T-helper 1 cell treated with Interleukin-12 subunit alpha and Interleukin-12 subunit beta and Interleukin-4 antibody, amounts not matched to agents 30 ng/mL and 1 ng/mL, for 36 hours (primary cell): ENCODE data around the gene CCNL1. TPM values are rescaled to one million over a fixed set of nuclear protein-coding genes. Genes with fewer than 3 reads are reported as not detected.

Experiments
- intact Hi-C: fragments of 100-400 bp; cut with micrococcal nuclease; formaldehyde crosslinking; loops from one replicate; pipeline ENCODE4 v1.15.1; 2024
- total RNA-seq: library from RNA; stranded (reverse); gene quantifications from 2 replicates; pipeline ENCODE4 v1.2.3, GENCODE V29; 2022

Gene CCNL1
- total RNA-seq, 1 donor from 2014 or later: 245 TPM

GRCh38 chr3:157173343-157173742, 13.4 kb upstream of the CCNL1 start:
- intact Hi-C loops: loop anchor here (10.0 kb wide), 1 partner anchor 1631 kb away; the partner anchor contains the start of gene MFSD1

- intact Hi-C loops: loop anchor here (10.0 kb wide), 1 partner anchor 1632 kb away; the partner anchor contains the start of gene MFSD1
Observed at GRCh38 chr3:157172746-157173145, 12.8 kb upstream of the CCNL1 start.

- intact Hi-C loops: loop anchor here (10.0 kb wide), 1 partner anchor 1634 kb away; the partner anchor contains the start of gene MFSD1
Observed at GRCh38 chr3:157170861-157171260, 10.9 kb upstream of the CCNL1 start.

- intact Hi-C loops: no loop called here
Observed at GRCh38 chr3:157167371-157168042, 7.6 kb upstream of the CCNL1 start.

DNA sequence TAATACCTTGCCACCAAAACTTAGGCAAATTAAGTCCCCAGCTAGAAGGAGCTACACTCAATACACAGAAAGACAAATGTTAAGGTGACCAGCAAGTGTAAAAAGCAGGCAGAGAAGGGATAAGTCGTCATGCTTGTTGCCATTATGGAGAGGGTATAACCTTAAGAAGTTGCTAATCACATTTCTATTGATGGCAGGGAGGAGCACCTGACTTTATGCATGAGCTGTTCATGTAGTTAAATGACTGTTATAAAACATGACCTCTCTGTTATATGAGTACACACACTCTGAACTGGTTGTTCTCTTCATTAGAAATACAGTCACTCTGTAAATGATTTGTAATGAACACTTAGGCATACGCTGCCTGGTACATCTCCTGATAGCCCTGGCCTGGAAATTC, 6.6 kb upstream of the CCNL1 start:
- intact Hi-C loops: no loop called here

GRCh38 chr3:157166115-157166514, 6.2 kb upstream of the CCNL1 start:
- intact Hi-C loops: no loop called here

GRCh38 chr3:157163217-157163953, 3.4 kb upstream of the CCNL1 start:
- intact Hi-C loops: loop anchor here (5.0 kb wide), 1 partner anchor 1479 kb away; the partner anchor contains the start of gene GFM1

GRCh38 chr3:157162620-157163019, 2.7 kb upstream of the CCNL1 start:
- intact Hi-C loops: loop anchor here (5.0 kb wide), 1 partner anchor 1480 kb away; the partner anchor contains the start of gene GFM1

DNA sequence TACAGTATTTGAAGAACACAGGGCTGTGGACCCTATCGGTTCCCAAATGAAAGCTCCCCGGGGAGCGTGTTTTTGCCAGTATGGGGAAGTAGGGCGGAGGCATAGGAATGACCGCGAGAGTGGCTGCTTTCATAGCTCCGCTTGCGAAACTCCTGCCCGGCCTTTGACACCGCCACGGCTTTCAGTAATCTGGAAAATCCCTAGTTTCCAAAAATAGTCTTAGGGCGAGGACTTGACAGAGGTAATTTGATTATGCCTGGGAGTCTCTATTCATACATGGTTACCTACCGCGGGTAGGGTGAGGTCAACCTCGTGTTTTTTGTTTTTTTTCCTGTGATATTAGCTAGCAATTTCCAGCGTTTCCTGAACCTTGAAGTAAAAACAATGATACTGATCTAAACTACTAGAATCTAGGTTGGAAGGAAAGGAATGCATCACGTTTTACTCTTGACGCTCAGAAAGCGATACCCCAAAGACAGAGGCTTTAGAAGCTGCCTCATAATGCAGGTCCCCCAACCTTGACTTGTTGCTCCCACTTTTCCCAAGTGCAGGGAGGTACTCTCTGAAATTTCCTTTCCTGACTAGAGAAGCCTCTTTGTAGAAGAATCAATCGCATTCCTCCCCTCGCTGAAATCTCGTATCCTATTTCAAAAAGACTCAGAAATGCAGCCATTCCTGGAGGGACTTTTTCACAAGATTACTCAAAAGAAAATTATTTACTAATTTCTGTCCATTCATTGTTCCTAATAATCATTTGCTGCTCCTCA, 894 bp upstream of the CCNL1 start:
- intact Hi-C loops: loop anchor here (1.0 to 5.0 kb wide), 12 partner anchors 14 to 1481 kb away; partner anchors contain the start of genes GFM1, SLC33A1, SSR3 and TIPARP

- intact Hi-C loops: loop anchor here (1.0 kb wide), 1 partner anchor 8 kb away; no protein-coding TSS in a partner anchor
Observed at GRCh38 chr3:157159037-157159761, 748 bp downstream of the CCNL1 start.

- intact Hi-C loops: no loop called here
Observed at GRCh38 chr3:157157836-157158235, 2.1 kb downstream of the CCNL1 start.

DNA sequence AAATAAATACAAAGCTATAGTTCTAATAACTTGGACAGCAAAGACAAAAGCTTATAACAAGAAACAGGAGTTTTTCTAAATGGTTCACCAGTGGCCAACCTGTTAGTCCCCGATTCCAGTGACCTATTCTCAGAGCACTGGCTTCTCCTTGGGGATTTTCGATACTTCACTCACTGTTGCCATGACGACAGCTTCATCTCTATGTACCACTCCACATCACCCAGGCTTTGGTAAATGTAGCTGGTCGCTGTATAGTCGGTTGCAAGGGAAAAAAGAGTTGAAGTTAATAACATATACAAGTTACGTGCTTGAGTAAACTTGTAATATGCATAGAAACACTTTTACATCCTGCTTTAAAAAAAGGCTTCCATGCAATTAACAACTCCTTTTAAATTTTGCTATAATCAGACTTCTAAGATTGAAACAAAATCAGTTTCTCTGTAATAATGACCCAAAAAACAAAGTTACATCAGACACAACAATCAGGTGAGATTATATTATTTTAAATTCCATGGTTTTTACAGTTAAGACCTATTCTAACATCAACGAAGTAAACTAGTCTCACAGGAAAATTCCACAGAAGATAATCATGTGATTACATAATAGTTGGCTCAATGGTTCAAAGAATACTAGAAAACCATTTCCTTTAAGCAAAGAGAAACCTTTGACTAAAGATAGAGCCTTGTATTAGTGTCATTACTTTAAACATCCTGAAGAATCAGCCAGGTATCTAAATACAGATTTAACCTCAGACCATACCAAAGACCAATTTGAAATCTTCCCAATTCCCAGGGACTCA, 2.9 kb downstream of the CCNL1 start:
- intact Hi-C loops: no loop called here

DNA sequence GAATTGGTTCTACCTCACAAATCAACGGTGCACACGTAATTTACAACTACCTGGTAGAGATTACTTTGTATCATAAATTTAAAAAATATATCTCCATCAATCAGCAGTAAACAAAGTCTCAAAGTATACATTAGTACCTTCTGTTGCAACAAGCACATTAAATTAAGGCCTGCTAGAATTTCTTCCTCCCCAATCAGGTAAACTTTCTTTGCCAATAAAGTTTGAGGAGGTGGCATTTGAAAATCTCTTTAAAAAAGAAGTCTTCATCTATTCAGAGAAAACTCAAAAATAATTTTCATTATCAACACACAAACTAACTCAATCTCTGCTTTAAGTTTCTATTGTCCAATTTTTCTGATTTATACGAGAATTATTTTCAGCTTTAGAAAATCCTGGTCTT, 4.4 kb downstream of the CCNL1 start:
- intact Hi-C loops: no loop called here

- intact Hi-C loops: no loop called here
Observed at GRCh38 chr3:157154563-157155330, 5.2 kb downstream of the CCNL1 start.

DNA sequence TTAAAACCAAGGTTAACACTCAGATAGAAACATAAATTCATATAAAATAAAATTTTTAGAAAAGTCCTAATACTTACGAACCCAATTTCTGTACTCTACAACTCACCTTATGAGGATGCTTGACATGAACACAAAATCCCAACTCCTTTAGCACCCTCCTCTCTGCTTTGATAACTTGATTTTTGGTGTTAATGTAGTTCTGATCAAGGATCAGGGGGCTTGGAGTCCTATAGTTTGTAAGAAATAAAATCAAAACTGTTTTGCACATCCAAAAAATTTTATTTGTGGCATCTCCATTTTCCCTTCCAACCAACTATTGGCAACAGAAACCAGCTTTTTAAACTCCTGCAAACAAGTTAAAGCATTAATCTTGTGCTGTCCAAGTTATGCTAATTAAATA, 7.0 kb downstream of the CCNL1 start:
- intact Hi-C loops: no loop called here

DNA sequence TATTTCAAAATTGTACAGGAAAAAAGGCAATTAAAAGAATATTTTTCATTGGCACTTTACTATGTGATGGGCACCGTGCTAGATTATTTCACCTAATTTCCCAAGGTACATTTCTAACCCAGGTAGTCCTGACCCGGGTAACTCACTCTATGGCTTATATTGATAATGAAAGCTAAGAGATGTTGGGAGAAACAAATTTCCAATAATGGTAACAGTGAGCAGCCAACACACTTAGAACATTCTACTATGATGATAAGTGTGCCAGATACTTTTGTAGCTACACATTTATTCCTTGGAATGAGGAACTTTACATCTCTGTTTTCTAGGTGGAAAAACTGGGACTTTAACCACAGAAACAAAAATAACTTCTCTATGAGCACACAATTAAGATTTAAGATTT, 7.5 kb downstream of the CCNL1 start:
- intact Hi-C loops: no loop called here

DNA sequence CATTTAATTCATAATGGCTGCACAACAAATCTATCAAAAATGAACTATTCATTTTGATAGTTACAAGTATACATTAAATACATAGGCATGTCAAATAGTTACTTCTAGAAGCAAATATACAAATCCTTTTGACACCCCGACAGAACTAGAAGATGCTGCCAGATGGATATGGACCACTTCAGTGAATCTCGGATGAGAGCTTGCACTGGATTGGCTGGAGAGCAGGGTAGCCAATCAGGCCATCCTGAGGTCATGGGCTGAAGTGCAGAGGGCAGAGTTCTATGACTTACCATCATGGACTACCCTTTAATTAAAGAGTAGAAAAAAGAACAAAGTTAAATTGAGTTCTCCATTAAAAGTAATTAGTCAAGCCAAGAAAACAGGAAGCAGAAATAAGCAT, 8.3 kb downstream of the CCNL1 start:
- intact Hi-C loops: loop anchor here (1.0 kb wide), 1 partner anchor 8 kb away; no protein-coding TSS in a partner anchor

DNA sequence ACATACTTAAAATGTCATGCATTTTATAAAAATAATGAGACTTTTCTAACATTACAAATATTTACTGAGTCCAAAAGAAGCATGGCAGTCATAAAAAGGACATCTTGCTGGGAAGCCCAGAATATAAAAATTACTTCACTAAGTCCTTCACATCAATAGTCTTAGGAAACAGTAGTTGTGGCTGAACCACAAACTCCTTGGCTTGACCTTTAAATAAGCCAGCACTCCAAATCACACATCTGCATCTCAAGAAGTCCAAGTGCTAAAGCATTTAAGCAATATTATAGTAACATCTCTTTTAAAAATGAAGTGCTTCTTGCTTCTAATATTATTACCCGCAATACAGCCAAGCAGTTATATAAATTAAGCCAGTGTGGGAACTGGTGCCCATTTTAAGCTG, 8.8 kb downstream of the CCNL1 start:
- intact Hi-C loops: loop anchor here (1.0 kb wide), 1 partner anchor 8 kb away; no protein-coding TSS in a partner anchor

GRCh38 chr3:157149136-157149696, 10.7 kb downstream of the CCNL1 start:
- intact Hi-C loops: no loop called here
